ENCODE data around the gene DPM3.
"Not testable (repeated sequence)": the region's sequence is repeated elsewhere in the genome, so short reads cannot be mapped to it uniquely, and the experiment has no call there.

The DPM3 gene

DNA sequence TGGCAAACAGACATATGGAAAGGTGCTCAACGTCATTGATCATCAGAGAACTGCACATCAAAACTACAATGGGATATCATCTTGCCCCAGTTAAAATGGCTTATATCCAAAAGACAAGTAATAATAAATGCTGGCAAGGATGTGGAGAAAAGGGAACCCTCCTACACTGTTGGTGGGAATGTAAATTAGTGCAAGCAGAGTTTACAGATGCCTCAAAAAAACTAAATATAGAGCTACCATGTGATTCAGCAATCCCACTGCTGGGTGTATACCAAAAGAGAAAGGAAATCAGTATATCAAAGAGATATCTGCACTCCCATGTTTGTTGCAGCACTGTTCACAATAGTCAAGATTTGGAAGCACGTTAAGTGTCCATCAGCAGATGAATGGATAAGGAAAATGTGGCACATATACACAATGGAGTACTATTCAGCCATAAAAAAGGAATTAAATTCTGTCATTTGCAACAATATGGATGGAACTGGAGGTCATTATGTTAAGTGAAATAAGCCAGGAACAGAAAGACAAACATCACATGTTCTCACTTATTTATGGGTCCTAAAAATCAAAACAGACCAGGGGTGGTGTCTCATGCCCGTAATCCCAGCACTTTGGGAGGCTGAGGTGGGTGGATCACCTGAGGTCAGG is 15.8 kb upstream of the DPM3 start:
- DNase-seq = not testable (repeated sequence)

DNA sequence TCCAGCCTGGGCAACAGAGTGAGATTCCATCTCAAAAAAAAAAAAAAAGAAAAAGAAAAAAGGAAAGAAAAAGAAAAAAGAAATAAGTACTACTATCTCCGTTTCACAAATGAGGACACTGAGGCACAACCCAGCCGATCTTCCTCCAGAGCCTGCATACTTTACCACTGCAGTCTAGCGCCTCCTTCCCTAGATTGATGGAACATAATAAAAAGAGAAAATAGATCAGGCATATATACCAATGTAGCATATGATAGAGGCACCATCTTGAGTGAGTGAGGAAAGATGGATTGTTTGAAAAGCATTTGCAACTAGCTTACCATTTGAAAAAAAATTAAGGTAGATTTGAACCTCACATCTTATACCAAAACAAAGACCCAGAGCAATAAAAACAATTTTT is 5.2 kb upstream of the DPM3 start:
- DNase-seq = no peak

DNA sequence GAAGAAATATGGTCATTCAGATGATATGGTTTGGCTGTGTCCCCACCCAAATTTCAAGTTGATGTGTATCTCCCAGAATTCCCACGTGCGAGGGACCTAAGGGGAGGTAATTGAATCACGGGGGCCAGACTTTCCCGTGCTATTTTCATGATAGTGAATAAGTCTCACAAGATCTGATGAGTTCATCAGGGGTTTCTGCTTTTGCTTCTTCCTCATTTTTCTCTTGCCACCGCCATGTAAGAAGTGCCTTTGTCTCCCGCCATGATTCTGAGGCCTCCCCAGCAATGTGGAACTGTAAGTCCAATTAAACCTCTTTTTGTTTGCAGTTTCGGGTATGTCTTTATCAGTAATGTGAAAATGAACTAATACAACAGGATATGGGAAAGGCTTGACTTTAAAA is 1.4 kb upstream of the DPM3 start:
- no peak for DNase-seq

DNA sequence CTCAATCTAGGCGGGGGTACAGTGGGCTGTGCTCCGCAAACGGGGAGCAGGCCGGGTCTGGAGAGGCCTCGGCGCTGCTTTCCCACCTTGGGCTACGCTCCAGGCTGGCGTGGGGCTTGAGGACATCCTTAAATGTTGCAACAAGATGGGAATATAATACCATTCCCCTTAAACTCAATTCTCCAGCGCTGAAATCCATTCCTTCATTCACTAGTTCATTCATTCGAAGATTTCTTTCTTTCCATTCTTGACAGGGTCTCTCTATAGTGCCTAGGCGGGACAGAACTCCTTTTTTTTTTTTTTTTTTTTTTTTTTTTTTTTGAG is 261 bp upstream of the DPM3 start:
- DNase-seq = no peak

DNA sequence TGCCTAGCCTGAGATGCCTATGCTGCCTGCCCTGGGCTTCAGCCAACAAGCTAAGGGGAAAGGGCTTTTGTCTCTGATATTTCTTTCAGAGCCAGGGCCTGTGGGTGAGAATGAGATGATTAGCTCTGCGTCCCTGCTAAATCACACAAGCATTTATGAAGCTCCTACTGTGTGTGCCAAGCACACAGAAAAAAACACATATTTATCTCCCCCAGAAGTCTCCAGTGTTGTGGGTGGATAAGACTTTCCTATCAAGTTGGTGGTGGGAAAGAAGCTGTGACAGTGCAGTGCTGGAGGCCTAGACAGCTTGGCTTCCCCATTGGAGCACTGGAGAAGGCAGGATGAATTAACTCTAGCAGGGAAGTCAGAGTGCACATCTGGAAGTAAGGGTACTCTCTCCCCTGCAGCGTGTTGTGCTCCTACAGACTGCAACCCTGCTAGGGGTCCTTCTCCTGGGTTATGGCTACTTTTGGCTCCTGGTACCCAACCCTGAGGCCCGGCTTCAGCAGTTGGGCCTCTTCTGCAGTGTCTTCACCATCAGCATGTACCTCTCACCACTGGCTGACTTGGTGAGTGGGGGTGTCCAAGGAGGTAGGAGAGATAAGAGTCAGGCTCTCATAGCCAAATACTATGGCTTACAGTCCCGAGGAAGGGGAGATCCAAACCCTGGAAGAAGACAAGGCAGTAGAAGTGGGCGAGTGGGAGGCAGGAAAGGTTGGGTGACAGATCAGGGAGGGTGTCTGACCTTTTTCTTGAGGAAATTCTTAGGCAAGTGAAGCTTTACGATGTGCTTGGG is 3.0 kb downstream of the DPM3 start:
- no peak for DNase-seq

DNA sequence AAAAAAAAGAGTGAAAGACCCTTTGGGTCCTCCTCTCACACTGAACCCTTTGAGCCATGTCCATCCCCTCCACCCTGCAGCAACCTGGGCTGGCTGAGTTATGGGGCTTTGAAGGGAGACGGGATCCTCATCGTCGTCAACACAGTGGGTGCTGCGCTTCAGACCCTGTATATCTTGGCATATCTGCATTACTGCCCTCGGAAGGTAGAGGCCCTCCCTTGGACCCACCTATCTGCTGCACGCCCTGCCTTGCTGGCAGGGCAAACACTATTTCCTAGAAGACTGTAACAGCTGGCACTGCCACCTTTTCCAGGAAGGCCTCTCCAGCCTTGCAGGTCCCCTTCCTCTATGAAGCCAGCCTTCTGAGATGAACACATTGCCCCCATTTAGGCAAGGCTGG is 3.6 kb downstream of the DPM3 start:
- DNase-seq = no peak

DNA sequence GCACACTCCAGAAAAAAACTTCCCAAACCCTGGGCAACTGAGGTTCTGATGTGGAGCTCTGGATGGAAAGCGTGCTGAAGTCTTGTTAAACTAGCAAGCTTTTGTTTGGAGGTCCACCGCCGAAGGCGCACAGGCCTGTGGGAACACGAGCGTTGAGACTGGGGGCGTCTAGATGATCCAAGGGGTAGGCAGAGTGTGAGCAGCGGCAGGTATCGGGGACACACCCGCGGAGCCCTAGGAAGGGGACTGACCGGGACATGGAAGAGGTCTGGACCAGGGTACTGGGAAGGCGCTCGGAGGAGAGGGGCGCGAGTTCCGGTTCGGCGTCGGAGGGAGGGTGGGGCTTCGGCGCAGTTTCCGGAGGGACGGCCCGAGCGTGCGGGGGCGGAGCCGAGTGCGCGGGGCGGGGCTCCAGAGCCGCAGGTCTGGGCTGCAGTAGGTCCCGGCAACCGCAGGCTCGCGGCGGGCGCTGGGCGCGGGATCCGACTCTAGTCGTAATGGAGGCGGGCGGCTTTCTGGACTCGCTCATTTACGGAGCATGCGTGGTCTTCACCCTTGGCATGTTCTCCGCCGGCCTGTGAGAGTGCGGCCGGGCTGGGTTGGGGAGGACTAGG is 4.8 kb downstream of the DPM3 start, which contains the start of gene SLC50A1:
Gene SLC50A1, plus strand, starts transcription at position 438 of the 614 bp plus-strand sequence. Its CDS starts 60 bp downstream, at position 498.
- peak; percentile 96 for DNase-seq

DNA sequence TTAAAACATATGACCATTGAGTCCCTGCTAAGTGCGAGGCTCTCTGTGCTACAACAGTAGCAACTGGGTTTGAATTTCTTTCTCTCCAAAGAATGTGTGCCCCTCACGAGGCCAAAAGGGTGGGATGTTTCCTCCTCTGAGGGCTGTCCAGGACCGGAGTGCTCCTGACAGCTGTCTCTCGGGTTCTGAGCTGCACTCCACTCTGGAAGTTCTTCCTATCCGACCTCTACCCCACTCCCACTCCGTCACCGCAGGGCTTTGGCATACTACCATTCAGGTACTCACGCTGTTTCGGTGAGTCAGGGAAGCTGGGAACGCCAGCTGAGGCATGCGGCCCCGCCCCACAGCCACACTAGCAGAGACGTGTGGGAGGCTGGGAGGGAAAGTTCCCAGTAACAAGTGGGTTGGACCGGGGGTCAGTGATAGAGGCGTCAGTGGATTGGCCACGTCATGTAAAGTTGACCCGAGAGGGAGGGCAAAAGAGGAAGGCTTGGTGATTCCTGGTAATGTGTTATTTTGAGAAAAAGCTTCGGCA is 5.4 kb downstream of the DPM3 start:
- DNase-seq = peak; percentile 54

DNA sequence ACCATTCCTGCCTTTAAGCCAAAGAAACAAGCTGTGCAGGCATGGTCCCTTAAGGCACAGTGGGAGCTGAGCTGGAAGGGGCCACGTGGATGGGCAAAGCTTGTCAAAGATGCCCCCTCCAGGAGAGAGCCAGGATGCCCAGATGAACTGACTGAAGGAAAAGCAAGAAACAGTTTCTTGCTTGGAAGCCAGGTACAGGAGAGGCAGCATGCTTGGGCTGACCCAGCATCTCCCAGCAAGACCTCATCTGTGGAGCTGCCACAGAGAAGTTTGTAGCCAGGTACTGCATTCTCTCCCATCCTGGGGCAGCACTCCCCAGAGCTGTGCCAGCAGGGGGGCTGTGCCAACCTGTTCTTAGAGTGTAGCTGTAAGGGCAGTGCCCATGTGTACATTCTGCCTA is 6.0 kb downstream of the DPM3 start:
- DNase-seq = no peak

DNA sequence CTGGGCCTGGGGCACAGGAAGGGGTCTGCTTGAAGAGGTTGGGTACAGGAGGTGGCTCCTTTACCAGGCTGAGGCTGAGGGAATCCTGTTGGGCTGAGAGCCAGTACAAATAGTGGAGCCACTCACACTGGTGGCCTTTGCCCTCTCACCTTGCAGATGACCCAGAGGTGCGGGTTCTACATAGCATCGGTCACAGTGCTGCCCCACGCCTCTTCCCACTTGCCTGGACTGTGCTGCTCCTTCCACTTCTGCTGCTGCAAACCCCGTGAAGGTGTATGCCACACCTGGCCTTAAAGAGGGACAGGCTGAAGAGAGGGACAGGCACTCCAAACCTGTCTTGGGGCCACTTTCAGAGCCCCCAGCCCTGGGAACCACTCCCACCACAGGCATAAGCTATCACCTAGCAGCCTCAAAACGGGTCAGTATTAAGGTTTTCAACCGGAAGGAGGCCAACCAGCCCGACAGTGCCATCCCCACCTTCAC is 6.5 kb downstream of the DPM3 start:
- DNase-seq = no peak

DNA sequence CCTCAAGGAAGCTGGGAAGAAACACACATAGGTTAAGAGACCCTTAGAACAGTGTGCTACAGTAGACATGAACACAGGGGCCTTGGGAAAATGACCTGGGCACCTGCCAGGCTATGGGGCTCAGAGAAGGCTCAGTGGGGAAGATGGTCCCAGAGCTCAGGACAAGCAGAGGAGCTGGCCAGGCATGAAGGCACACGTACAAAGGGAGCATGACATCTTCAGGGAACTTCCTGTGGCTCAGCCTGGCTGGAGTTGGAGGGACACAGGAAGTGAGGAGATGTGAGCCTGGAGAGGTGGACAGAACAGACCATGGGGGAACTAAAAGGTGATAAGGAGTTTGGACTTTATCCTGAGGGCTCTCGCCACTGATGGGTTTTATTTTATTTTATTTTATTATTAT is 8.5 kb downstream of the DPM3 start:
- DNase-seq = no peak

DNA sequence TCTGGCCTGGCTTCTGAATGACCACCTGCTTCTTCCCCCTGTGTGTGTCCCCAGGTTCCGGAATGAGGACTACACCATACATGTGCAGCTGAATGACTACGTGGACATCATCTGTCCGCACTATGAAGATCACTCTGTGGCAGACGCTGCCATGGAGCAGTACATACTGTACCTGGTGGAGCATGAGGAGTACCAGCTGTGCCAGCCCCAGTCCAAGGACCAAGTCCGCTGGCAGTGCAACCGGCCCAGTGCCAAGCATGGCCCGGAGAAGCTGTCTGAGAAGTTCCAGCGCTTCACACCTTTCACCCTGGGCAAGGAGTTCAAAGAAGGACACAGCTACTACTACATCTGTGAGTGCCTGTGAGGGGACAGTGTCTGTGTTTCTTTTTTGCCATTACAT is 9.0 kb downstream of the DPM3 start:
- no peak for DNase-seq

DNA sequence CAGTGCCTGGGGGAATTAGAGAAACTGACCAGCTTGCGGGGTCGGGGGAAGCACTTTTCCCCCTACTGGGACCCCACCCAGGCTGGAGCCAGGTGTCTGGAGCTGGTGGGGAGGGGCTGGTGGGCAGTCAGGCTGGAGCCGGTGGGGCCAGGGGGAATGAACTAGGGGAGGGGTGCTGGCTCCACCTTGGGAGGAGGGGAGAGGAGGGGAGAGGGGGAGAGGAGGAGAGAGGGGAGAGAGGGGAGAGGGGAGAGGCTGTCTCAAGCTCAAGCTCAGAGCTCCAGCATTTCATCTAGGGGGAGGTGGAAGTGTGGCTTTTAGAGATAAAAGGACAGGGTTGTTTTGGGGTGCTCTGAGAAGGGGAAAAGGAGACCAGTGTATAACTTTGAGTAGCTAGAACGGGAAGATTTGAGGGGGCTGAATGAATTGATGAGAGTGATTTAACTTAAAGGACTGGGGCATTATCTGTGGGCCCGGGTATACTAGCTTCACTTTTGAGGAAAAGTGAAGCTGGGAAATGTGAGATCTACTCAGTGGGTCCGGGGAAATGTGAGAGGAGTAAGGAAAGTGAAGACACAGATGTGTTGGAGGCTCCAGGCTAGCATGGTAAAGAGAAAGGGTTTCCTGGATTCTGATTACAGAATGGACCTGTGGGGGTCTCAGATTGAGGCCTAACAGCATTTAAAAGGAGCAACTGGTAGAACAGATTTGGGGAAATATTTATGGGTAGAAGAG is 9.9 kb downstream of the DPM3 start:
- DNase-seq = no peak

DNA sequence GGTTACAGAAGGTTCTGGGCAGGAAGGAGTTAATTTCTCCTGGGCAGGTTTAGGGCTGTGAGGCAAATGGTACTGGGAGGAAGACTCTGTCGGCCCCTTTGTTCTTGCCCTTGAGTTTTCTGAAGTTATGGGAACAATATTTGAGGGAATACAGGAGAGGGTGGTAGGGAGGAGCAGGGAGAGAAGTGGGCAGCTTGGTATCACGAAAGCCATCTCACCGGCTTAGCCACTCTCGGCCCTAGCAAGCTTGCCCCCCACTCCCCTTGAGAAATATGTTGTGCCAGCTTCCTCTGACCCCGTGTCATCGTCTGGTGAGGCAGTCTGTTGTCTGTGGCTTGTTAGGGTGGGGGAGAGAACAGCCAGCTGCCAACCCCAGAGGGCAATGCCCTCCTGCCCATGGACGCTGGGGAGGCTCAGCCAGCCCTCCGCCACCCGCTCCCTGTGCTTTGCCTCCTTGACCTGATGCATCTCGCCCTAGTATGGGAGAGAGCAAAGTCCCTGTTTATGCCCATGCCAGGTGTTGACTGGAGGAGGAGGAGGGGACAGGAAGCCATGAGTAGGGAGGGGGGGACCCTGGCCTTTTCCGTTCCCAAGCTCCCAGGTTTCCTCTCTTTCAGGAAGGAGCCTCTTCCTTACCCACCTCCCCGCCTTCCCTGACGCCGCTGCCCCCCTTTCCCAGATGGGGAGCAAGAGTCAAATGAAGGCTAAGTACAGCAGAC is 11.4 kb downstream of the DPM3 start:
- DNase-seq = no peak

DNA sequence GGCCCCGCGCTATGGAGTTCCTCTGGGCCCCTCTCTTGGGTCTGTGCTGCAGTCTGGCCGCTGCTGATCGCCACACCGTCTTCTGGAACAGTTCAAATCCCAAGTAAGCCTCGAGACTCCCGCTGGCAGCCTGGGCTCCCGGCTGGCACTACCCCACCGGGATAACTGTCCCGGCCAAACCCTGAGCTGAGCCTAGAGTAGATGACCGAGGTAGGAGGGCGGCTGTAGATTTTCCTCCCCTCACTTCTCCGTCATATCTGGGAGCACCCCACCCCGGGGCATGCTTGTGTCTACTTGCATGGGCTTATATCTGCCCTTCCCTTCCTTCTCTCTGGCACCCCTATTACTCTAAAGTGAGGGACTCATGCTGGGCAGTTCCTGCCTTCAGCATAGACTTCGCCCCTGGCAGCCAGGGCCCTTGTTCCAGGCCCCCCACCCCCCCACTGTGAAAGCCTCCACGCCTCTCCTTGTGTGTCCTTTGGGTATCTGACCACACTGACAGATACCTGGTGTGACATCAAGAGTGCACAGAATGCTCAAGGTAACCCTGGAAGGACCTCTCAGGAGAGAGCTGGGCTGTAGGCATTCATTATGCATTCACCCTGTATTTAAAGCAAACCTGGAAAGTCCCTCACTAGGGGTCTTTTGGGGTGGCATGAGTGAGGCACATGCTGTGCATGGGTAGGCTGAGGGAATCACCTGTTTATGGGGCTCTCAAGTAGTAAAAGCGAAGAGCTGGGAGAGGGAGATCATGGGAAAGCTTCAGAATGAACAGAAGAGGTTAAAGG is 12.2 kb downstream of the DPM3 start:
- no peak for DNase-seq

DNA sequence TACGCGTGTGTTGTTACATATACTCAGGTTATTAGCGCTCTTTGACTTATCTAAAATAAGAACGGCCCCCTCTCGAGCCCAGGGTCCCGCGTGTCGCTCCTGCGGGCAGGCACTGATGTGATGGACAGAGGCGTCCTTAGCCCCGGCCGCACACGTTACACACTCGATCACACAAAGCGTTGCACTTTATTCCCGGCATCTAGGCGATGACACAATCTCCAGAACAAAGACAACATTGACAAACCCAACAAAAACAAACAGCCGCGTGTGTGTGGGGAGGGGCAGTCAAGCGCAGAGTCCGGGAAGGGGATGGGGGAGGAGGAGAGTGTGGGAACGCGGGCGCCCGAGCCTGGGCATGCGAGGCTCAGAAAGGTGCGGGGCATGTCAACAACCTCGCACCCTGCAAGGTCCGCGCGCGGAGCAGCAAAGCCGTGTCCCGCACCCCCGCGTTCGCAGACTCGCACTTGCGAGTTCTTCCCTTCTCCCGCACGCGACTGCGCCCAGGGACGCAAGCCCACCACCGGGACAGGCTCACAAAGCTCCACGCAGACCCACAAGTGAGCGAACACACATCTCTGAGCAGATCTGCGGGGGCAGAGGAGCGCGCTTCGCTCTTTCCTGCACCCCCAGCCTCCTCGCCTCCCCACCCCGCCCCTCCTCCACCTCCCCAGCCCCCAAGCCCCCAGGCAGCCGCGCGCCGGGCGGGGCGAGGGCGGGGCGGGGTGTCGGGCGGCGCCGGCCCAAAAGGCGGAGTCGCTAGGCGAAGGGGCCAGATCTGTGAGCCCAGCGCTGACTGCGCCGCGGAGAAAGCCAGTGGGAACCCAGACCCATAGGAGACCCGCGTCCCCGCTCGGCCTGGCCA is 13.0 kb downstream of the DPM3 start, which contains the start of gene EFNA1:
Gene EFNA1, plus strand, starts transcription at position 772 of the 862 bp plus-strand sequence. CDS start 102 bp downstream, outside the sequence.
- DNase-seq = peak; percentile 69

DNA sequence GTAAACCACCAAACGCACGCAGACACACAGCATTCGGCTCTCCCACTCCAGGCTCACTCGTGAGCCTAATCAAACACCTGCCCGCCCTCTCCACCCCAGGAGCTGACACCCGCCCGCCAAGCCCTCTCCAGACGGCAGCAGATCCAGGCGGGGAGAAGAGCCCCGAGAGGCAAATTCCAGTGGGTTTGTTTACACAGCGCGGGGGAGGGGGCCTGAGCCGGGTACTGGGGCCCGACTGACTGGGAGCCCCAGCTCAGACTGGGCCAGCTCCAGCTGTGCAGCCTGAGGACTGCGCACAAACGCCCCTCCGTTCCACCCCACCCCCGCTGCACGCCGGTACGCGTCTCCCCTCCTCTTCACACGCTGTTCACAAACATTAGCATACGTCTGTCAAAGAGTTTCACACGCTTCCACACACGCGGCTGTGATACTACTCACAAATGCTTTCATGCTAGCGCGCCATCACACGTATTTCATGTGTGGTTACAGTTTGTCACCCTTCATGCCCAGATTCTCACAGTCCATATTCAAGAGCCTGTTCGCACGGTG is 13.7 kb downstream of the DPM3 start:
- peak; percentile 72 for DNase-seq

DNA sequence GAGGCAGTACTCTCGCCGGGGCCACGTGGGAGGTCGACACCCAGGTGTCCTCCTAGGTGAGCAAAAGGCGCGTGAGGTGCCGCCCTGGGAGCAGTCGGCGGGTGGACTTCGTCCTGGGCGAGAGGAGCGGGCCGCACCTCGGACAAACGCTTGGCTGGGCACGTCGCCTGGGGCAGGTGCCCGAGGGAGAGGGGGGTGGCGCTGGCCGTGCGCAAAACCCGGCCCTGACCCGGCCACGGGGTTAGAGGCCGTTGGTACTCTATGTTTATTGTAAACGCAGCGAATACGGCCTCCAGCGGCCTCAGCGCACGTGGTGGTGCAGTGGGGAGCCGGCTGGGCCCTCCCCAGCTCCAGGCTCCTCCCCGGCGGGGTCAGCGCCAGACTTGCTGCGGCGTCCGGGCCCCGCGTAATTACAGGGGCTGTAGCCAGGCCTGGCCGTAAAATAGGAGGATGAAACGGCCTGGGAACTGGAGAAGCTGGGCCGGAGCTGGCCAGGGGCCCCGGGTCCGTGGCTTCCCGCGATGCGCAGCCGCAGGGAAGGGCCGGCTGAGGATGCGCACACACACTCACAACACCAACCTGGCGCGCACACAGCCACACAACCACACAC is 14.3 kb downstream of the DPM3 start:
- DNase-seq = no peak

DNA sequence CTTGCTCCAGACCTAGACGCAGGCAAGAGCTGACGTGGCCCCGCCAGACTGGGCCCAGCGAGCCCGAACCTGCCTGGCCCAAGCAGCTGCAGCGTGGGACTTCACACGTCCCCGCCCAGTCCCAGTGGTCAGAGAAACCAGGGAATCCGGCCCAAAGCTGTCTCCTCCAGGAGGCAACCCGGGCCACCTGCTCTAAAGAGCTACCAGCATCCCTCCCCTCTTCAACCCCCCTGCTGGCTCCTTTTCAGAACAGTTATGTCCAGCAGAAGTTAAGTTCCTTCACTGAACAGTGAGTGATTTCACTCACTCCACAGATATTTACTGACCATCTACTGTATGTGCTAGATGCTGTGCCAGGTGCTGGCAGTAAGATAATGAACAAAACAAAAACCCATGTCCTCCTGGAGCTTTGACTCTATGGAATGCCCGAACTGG is 14.8 kb downstream of the DPM3 start:
- DNase-seq = no peak
